Measurements from ENCODE around the gene OR52E5.

OR52E5 gene

DNA sequence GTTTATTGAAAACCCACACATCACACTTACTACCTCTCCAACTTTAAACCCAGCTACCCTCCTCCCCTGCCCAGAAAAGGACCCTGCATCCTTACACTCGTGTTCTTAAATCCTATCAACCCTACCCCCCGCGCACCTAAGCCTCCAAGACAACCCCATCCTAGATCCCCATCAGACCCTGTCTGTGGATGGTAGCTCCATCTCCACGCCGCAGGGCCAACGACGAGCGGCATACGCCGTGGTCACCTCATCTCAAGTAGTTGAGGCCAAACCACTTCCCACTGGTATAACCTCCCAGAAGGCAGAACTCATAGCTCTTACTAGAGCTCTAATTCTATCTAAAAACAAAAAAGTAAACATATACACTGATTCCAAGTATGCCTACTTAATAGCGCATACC is 39.7 kb downstream of the OR52E5 start:
- Histone ChIP-seq H3K4me3 (ENCODE audit: low read depth, low read length) (no peak overlapping the region), H3K27ac (ENCODE audit: low read depth, low read length) (no peak overlapping the region), H3K4me1 (ENCODE audit: control insufficient read depth, insufficient read depth, low read length, unreplicated experiment) (no peaks in the 10 kb centered on the region), H3K27me3 (ENCODE audit: insufficient read depth, low read length) (no peaks in the 10 kb centered on the region), H3K36me3 (ENCODE audit: insufficient read depth, low read length) (no peaks in the 10 kb centered on the region), H3K79me2 (ENCODE audit: control insufficient read depth, insufficient read depth, low read length, unreplicated experiment) (no peaks in the 10 kb centered on the region), H2AFZ (ENCODE audit: low read length, unreplicated experiment) (no peak overlapping the region)

DNA sequence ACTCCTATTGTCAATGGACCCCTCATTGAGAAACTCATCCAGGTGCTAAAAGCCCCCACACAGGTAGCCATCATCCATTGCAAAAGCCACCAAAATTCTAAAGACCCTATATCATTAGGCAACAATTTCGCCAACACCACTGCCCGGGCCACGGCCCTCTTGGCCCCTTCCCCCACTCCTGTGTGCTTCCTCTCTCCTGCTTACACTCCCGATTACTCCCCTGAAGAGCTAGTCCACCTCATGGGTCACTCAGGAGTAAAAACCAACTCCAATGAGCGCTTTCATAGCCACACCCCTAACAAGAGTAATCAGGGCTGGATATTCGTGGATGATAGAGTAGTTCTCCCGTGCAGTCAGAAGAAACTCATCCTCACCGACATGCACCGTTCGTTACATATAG is 40.1 kb downstream of the OR52E5 start:
- H3K27ac ChIP-seq (ENCODE audit: low read depth, low read length): no peak overlapping the region
- no peak overlapping the region for H2AFZ ChIP-seq (ENCODE audit: low read length, unreplicated experiment)
- no peaks in the 10 kb centered on the region for H3K4me1 ChIP-seq (ENCODE audit: control insufficient read depth, insufficient read depth, low read length, unreplicated experiment)
- H3K36me3 ChIP-seq (ENCODE audit: insufficient read depth, low read length): no peaks in the 10 kb centered on the region
- no peaks in the 10 kb centered on the region for H3K79me2 ChIP-seq (ENCODE audit: control insufficient read depth, insufficient read depth, low read length, unreplicated experiment)
- no peak overlapping the region for H3K4me3 ChIP-seq (ENCODE audit: low read depth, low read length)
- no peaks in the 10 kb centered on the region for H3K27me3 ChIP-seq (ENCODE audit: insufficient read depth, low read length)

DNA sequence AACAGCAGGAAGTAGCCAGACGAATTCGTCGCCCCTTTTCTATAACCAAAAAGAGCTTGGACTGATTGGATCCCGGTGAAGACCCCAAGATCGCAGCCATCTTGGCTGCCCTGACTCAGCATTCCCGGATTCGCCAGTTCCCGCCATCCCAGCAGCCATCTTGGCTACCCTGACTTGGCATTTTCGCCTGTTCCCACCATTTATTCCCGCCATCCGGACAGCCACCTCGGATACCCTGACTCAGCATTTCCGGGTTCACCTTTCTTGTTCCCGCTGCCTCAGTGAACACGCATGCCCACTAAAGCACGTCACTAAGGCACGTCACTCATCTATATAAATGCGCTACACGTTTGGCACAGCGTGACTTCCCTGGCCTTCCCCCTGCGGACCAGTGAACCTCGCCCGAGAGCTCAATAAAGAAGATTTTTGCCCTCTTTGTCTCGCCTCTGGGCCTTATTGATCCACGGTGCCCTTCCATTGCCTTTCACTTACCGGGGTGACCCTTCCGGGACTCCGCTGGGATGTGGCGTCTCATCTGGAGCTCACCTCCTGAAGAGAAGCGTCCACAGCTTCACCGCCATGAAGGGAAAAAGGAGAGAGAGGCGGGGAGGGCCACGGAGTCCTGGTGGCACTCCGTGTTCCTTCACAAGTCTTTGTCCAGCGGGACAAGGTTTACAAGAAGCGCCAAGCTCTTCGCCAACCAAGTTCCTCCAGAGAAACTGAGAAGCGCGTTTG is 45.0 kb downstream of the OR52E5 start:
- no peaks in the 10 kb centered on the region for H3K79me2 ChIP-seq (ENCODE audit: control insufficient read depth, insufficient read depth, low read length, unreplicated experiment)
- no peaks in the 10 kb centered on the region for H3K4me1 ChIP-seq (ENCODE audit: control insufficient read depth, insufficient read depth, low read length, unreplicated experiment)
- no peak overlapping the region for H3K27ac ChIP-seq (ENCODE audit: low read depth, low read length)
- H2AFZ ChIP-seq (ENCODE audit: low read length, unreplicated experiment): no peak overlapping the region
- no peaks in the 10 kb centered on the region for H3K27me3 ChIP-seq (ENCODE audit: insufficient read depth, low read length)
- H3K36me3 ChIP-seq (ENCODE audit: insufficient read depth, low read length): no peaks in the 10 kb centered on the region
- no peak overlapping the region for H3K4me3 ChIP-seq (ENCODE audit: low read depth, low read length)

DNA sequence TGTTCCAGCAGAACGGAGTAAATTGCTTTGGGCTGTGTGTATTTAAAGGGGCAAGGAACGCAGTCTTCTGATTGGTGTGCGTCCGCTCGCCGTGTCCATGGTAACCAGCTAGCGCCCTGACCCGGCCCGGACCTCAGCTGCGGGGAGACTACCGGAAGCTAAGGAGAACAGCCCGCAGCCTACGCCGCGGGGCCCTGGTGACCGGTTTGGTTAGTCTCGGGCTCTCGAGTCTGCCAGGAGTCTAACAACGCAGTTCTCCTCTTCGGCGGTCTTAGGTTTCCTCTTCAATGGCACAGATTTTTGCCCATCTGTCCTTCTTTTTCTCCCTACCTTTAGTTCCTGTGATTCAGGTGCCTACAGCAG is 45.6 kb downstream of the OR52E5 start:
- Histone ChIP-seq H3K79me2 (ENCODE audit: control insufficient read depth, insufficient read depth, low read length, unreplicated experiment) (no peaks in the 10 kb centered on the region), H3K27ac (ENCODE audit: low read depth, low read length) (no peak overlapping the region)

DNA sequence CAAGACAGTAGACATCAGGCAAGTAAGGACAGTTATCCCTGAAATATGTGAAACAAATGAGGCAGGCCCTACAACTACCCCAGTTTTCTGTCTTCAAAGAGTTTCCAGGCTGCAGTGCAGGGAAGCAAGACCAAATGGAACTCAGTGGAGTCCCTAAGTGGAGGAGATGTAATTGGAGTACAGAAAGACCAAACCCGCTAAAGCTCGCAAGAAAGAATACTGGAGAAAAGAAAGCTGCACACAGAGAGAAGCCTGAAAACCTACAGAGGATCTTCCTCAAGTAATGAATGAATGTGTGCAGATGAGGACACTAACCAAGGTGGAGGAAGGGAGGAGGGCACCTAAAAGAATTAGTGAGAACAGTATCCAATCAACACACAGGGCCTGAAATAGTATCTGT is 47.7 kb downstream of the OR52E5 start:
- no peaks in the 10 kb centered on the region for H3K27me3 ChIP-seq (ENCODE audit: insufficient read depth, low read length)
- no peaks in the 10 kb centered on the region for H3K79me2 ChIP-seq (ENCODE audit: control insufficient read depth, insufficient read depth, low read length, unreplicated experiment)
- H3K4me3 ChIP-seq (ENCODE audit: low read depth, low read length): no peak overlapping the region
- H3K27ac ChIP-seq (ENCODE audit: low read depth, low read length): no peak overlapping the region
- no peak overlapping the region for H2AFZ ChIP-seq (ENCODE audit: low read length, unreplicated experiment)
- no peaks in the 10 kb centered on the region for H3K4me1 ChIP-seq (ENCODE audit: control insufficient read depth, insufficient read depth, low read length, unreplicated experiment)
- no peaks in the 10 kb centered on the region for H3K36me3 ChIP-seq (ENCODE audit: insufficient read depth, low read length)

More for the DNA sequence above, 45.6 kb downstream of the OR52E5 start:
- Histone ChIP-seq H3K36me3 (ENCODE audit: insufficient read depth, low read length) (no peaks in the 10 kb centered on the region), H3K4me1 (ENCODE audit: control insufficient read depth, insufficient read depth, low read length, unreplicated experiment) (no peaks in the 10 kb centered on the region), H3K27me3 (ENCODE audit: insufficient read depth, low read length) (no peaks in the 10 kb centered on the region), H2AFZ (ENCODE audit: low read length, unreplicated experiment) (no peak overlapping the region), H3K4me3 (ENCODE audit: low read depth, low read length) (no peak overlapping the region)

DNA sequence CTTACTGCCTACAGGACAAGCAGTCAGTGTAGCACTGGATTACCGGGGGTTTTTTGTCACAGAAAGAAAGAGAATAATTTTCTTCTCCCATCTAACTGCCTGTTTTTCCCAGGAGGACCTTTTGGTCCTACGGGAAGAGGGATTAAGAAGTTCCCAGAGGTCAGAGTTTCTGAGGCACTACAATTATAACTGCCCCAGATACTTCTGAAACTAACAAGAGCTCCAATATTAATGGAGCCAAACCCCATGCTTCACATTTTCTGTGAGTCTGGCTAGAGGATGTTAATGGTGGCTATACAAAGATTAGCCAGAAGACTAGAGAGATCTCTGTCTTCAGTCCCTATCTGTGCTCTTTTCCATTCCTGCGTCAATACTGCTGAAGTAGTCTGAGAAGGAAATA is 48.9 kb downstream of the OR52E5 start, which contains the start of gene OR56A3:
Gene OR56A3 (plus strand): TSS at position 301 of the 400 bp plus-strand sequence. CDS start 5,096 bp downstream, outside the sequence.
- no peak within 1 kb of the TSS for H3K4me3 ChIP-seq (ENCODE audit: low read depth, low read length)
- no peak within 1 kb of the TSS for H3K27ac ChIP-seq (ENCODE audit: low read depth, low read length)
- H3K79me2 ChIP-seq (ENCODE audit: control insufficient read depth, insufficient read depth, low read length, unreplicated experiment): no peaks in the 10 kb centered on the region
- no peak within 1 kb of the TSS for H2AFZ ChIP-seq (ENCODE audit: low read length, unreplicated experiment)
- no peaks in the 10 kb centered on the region for H3K27me3 ChIP-seq (ENCODE audit: insufficient read depth, low read length)
- no peaks in the 10 kb centered on the region for H3K36me3 ChIP-seq (ENCODE audit: insufficient read depth, low read length)
- H3K4me1 ChIP-seq (ENCODE audit: control insufficient read depth, insufficient read depth, low read length, unreplicated experiment): no peaks in the 10 kb centered on the region

All from ACC112 (cell line).